Nephron (organoid): ENCODE measurements around the gene HCRTR1.

Experiments used
- H3K27ac Mint-ChIP-seq, 3 experiments: 2 replicates each; pipeline ENCODE4 v1.8.0; 2020; ENCODE audit warnings: mixed read lengths in 3 of 3, mild to moderate bottlenecking in 2 of 3, moderate library complexity in 1 of 3
- H3K27me3 Mint-ChIP-seq: 2 replicates; pipeline ENCODE4 v1.8.0; 2021; ENCODE audit warnings: low read depth, mild to moderate bottlenecking, moderate library complexity, mixed read lengths
- H3K36me3 Mint-ChIP-seq: 2 replicates; pipeline ENCODE4 v1.8.0; 2020; ENCODE audit warnings: low read depth, mixed read lengths
- H3K4me1 Mint-ChIP-seq: 2 replicates; pipeline ENCODE4 v1.8.0; 2020; ENCODE audit warnings: mixed read lengths
- H3K4me3 Mint-ChIP-seq, 3 experiments: 2 replicates each; pipeline ENCODE4 v1.8.0; 2020; ENCODE audit warnings: mild to moderate bottlenecking in 3 of 3, mixed read lengths in 3 of 3, moderate library complexity in 2 of 3
- H3K9me3 Mint-ChIP-seq: 2 replicates; pipeline ENCODE4 v1.8.0; 2020; ENCODE audit warnings: mixed read lengths
- TF ChIP-seq, protein P1 (sequence below), 3 experiments: fragments of 200-600 bp; sonication (generic); IDR thresholded peaks; one replicate each; pipeline ENCODE4 v1.5.0; 2021; ENCODE audit warnings: antibody characterized with exemption in 3 of 3; ENCODE audit not compliant: unreplicated experiment in 3 of 3

Gene HCRTR1

DNA sequence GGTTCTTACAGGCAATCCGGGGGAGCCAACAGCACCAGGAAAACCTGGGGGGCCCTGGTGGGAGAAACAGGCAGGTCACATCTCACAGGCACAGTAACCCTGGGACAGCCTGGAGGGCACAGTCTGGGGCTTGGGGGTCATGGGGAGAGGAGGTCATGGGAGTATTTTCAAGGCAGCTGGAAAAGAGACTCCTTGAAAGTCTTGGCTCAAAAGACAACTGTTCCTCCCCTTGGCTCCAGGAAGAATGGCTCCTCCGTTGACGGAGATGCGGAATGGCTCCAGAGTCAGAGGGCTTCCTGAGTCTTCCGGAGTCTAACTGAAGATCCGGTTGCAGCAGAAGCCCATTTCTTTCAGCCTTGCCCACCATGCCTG lies 53.1 kb downstream of the HCRTR1 start:
- H3K27me3 Mint-ChIP-seq: peaks cover 9% of the 10 kb centered on the region
- peaks cover 85% of the 10 kb centered on the region for H3K4me1 Mint-ChIP-seq
- H3K9me3 Mint-ChIP-seq: no peaks in the 10 kb centered on the region
- TF ChIP-seq, protein P1, sequence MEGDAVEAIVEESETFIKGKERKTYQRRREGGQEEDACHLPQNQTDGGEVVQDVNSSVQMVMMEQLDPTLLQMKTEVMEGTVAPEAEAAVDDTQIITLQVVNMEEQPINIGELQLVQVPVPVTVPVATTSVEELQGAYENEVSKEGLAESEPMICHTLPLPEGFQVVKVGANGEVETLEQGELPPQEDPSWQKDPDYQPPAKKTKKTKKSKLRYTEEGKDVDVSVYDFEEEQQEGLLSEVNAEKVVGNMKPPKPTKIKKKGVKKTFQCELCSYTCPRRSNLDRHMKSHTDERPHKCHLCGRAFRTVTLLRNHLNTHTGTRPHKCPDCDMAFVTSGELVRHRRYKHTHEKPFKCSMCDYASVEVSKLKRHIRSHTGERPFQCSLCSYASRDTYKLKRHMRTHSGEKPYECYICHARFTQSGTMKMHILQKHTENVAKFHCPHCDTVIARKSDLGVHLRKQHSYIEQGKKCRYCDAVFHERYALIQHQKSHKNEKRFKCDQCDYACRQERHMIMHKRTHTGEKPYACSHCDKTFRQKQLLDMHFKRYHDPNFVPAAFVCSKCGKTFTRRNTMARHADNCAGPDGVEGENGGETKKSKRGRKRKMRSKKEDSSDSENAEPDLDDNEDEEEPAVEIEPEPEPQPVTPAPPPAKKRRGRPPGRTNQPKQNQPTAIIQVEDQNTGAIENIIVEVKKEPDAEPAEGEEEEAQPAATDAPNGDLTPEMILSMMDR (IDR thresholded peaks at IDR 0.05; ENCODE audit: unreplicated experiment in 3 of 3): no peak
- H3K4me3 Mint-ChIP-seq: peak overlapping the region in 2 of 3 experiments; percentile 73 to 77
- H3K36me3 Mint-ChIP-seq: peaks cover 4% of the 10 kb centered on the region
- H3K27ac Mint-ChIP-seq: peak overlapping the region in 2 of 3 experiments; percentile 94 to 96

DNA sequence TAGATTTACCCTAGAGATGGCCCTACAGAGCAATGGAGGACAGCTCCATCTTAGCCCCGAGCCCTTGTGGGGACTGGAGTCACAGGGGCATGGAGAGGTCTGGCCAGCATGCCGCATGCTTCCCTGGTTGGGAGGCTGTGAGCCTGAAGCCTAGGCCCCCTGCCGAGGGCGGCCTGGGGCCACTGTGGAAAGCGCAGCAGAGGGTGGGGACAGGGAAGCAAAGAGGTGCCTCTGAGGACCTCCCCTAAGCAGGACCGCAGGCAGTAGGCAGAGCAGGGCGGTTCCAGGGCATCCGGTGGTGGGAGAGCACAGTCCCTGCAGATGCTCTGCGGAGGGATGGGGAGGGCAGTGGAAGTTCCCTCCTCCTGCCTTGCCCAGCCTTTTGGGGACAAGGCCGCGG lies 53.7 kb downstream of the HCRTR1 start:
- H3K36me3 Mint-ChIP-seq: peaks cover 4% of the 10 kb centered on the region
- H3K27ac Mint-ChIP-seq: peak overlapping the region in 2 of 3 experiments; percentile 94 to 96
- H3K4me1 Mint-ChIP-seq: peaks cover 86% of the 10 kb centered on the region
- peak overlapping the region in 2 of 3 experiments; percentile 38 to 77 for H3K4me3 Mint-ChIP-seq
- TF ChIP-seq, protein P1 (IDR thresholded peaks at IDR 0.05; ENCODE audit: unreplicated experiment in 3 of 3): no peak
- H3K9me3 Mint-ChIP-seq: no peaks in the 10 kb centered on the region
- peaks cover 9% of the 10 kb centered on the region for H3K27me3 Mint-ChIP-seq

DNA sequence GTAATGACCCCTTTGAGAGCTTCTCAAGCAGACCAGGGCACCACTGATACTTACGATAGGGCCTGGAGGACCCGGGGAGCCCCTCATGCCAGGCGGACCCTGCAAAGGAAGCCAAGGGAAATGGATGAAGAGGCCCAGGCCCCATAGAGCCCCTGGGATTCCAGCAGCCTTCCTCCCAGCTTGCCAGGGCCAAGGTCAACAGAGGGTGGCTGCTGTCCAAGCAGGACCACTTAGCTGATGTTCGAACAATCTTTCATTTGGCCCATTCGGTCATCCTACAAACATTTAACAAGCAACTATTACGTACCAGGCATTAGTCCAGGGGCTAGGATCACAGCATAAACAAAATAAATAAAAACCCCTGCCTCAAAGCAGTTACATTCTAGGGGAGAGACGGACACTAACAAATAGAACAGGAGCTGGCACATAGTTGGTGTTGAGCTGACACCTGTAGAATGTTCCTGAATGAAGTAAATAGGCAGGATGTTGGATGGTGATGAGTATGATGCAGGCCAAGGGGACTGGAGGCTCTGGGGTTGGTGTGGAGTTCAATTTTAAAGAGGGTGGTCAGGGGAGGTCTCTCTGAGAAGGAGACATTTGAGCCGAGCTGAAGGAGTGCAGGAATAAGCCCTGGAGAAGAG lies 54.2 kb downstream of the HCRTR1 start:
- H3K9me3 Mint-ChIP-seq: no peaks in the 10 kb centered on the region
- H3K27me3 Mint-ChIP-seq: peaks cover 9% of the 10 kb centered on the region

DNA sequence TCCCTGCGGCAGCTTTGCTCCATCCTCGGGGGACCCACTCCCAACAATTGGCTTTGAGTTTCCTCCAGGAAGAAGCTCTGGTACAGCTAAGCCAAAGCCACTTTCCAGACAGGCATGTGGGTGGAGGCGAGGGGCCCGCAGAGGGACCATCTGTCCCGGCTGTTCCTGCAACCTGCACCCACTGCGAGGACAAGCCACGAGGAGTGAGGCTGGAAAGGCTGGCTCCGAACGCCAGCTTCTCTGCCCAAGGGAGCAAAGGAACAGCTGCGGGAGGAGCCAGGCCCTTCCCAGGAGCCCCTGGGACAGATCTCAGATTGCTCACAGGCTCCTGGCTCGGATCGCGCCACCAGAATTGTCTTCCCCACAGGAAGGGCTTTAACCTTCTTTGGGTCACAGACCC lies 55.5 kb downstream of the HCRTR1 start:
- TF ChIP-seq, protein P1 (IDR thresholded peaks at IDR 0.05; ENCODE audit: unreplicated experiment in 3 of 3): no peak
- Mint-ChIP-seq H3K27ac (peak overlapping the region; percentile 38 to 96 (median 65)), H3K4me3 (peak overlapping the region in 2 of 3 experiments; percentile 34 to 38), H3K27me3 (peaks cover 9% of the 10 kb centered on the region), H3K36me3 (peaks cover 8% of the 10 kb centered on the region), H3K9me3 (no peaks in the 10 kb centered on the region), H3K4me1 (peaks cover 77% of the 10 kb centered on the region)

More for the DNA sequence above, 54.2 kb downstream of the HCRTR1 start:
- Mint-ChIP-seq H3K27ac (peak overlapping the region in 2 of 3 experiments; percentile 94 to 96), H3K4me1 (peaks cover 80% of the 10 kb centered on the region), H3K36me3 (peaks cover 4% of the 10 kb centered on the region), H3K4me3 (peak overlapping the region in 2 of 3 experiments; percentile 9 to 77)
- TF ChIP-seq, protein P1 (IDR thresholded peaks at IDR 0.05; ENCODE audit: unreplicated experiment in 3 of 3): no peak

DNA sequence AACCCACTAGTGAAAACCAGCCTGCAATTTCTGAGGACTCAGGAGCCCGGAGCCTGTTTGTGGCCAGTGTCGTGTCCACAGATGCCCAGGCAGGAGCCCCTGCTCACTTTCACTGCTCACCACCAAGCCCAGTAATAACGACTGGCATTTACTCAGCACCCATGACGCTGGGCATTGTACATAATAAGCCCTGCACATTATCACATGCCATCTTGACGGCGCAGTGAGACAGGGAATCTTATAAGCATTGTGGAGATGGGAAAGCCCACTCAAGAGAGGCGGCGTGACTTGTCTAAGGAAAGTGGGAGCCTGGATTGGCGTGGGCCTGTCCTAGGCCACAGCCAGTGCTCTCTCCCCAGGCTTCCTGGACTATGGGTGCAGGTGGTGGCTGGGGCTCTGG lies 55.9 kb downstream of the HCRTR1 start:
- peak overlapping the region in 1 of 3 experiments; percentile 38 for H3K4me3 Mint-ChIP-seq
- no peaks in the 10 kb centered on the region for H3K9me3 Mint-ChIP-seq
- H3K27ac Mint-ChIP-seq: peak overlapping the region; percentile 38 to 96 (median 65)
- peaks cover 77% of the 10 kb centered on the region for H3K4me1 Mint-ChIP-seq
- peaks cover 8% of the 10 kb centered on the region for H3K36me3 Mint-ChIP-seq
- TF ChIP-seq, protein P1 (IDR thresholded peaks at IDR 0.05; ENCODE audit: unreplicated experiment in 3 of 3): no peak
- H3K27me3 Mint-ChIP-seq: peaks cover 9% of the 10 kb centered on the region

DNA sequence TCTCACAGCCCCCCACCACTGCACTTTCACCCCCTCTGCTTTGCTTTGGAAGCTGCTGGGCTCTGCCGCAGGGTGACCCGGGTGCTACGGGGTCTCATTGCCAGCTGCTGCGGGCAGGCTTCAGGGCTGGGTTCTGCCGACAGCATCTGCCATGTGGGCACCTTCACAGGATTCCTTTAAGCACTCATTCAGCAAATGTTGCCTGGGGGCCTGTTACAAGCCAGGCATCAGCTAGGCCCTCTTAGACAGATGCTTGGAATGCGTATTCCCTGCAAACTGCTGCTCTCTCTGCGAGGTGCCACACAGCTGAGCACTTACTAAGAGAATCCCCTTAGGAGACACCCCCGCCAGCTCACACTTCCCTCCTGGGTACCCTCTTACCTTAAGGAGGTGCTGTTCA lies 57.1 kb downstream of the HCRTR1 start:
- H3K36me3 Mint-ChIP-seq: peaks cover 8% of the 10 kb centered on the region
- H3K4me1 Mint-ChIP-seq: peaks cover 66% of the 10 kb centered on the region
- peak overlapping the region in 1 of 3 experiments; percentile 48 for H3K4me3 Mint-ChIP-seq
- peak overlapping the region in 2 of 3 experiments; percentile 65 to 96 for H3K27ac Mint-ChIP-seq
- TF ChIP-seq, protein P1 (IDR thresholded peaks at IDR 0.05; ENCODE audit: unreplicated experiment in 3 of 3): no peak
- H3K9me3 Mint-ChIP-seq: no peaks in the 10 kb centered on the region
- peaks cover 9% of the 10 kb centered on the region for H3K27me3 Mint-ChIP-seq
